ENCODE results near the gene FUCA2.

DNA sequence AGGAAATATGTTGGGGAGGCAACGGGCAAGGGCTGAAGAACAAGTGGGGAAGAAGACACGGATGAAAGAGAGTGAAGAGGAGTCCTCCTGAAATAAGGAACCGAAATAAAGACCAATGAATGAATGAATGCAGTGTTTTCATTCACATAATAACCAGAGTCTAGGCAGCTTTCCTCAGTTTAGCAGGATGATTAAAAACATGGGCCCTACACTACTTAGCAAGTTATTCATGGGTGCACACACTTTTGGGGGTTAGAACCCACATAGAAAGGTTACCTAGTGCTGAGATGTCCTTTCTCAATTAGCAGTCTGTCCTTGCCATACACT lies 5.9 kb upstream of the FUCA2 start:
- TF ChIP-seq, protein P1, sequence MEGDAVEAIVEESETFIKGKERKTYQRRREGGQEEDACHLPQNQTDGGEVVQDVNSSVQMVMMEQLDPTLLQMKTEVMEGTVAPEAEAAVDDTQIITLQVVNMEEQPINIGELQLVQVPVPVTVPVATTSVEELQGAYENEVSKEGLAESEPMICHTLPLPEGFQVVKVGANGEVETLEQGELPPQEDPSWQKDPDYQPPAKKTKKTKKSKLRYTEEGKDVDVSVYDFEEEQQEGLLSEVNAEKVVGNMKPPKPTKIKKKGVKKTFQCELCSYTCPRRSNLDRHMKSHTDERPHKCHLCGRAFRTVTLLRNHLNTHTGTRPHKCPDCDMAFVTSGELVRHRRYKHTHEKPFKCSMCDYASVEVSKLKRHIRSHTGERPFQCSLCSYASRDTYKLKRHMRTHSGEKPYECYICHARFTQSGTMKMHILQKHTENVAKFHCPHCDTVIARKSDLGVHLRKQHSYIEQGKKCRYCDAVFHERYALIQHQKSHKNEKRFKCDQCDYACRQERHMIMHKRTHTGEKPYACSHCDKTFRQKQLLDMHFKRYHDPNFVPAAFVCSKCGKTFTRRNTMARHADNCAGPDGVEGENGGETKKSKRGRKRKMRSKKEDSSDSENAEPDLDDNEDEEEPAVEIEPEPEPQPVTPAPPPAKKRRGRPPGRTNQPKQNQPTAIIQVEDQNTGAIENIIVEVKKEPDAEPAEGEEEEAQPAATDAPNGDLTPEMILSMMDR (IDR thresholded peaks at IDR 0.05) = no peak
- no peak for TF ChIP-seq POLR2AphosphoS5 (IDR thresholded peaks at IDR 0.05)
